ENCODE results near the gene IRAK3.

Gene IRAK3

DNA sequence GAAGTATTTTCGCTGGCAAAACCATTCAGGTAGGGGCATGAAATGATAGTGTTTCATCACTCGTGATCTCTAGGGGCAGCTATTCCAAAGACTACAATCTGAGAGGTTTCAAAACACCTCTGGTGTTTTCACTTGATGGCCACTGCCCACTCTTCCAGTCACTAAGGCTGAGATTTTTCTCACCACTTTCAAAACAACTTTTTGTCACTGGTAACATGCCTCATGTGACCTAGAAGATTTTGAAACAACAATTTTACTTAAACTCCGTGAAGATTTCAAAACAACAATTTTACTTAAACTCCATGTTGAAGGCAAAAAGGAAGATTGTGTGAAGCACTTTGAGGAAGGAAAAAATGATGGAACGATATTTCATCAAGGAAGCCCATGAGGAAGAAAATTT is 1.2 kb upstream of the IRAK3 start:
- TF ChIP-seq, protein P1, sequence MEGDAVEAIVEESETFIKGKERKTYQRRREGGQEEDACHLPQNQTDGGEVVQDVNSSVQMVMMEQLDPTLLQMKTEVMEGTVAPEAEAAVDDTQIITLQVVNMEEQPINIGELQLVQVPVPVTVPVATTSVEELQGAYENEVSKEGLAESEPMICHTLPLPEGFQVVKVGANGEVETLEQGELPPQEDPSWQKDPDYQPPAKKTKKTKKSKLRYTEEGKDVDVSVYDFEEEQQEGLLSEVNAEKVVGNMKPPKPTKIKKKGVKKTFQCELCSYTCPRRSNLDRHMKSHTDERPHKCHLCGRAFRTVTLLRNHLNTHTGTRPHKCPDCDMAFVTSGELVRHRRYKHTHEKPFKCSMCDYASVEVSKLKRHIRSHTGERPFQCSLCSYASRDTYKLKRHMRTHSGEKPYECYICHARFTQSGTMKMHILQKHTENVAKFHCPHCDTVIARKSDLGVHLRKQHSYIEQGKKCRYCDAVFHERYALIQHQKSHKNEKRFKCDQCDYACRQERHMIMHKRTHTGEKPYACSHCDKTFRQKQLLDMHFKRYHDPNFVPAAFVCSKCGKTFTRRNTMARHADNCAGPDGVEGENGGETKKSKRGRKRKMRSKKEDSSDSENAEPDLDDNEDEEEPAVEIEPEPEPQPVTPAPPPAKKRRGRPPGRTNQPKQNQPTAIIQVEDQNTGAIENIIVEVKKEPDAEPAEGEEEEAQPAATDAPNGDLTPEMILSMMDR (conservative IDR thresholded peaks at IDR 0.05; ENCODE audit: low read length), result no peak
- no peak for DNase-seq (ENCODE audit: low read depth)

DNA sequence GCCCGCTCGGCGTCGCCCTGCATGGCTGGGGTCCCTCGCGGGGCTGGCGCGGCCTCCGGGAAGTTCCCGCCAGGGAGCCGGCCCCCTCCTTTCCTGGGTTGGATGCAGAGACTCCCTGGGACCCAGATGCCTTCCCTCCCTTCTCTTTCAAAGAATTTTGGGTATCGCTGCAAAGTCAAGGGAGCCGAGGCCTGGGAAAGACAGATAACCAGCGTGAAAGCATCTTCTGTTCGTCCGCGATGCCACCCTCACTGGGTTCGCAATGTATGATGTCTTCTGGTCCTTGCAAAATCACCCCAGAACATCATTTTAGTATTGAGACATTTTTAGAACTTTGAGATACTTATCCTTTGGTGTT is 451 bp downstream of the IRAK3 start:
- TF ChIP-seq, protein P1 (conservative IDR thresholded peaks at IDR 0.05; ENCODE audit: low read length), result no peak
- peak overlapping the region; percentile 69 for H3K4me3 ChIP-seq (ENCODE audit: low read length)
- no peak for DNase-seq (ENCODE audit: low read depth)

More for the DNA sequence above, 1.2 kb upstream of the IRAK3 start:
- no peak overlapping the region for H3K4me3 ChIP-seq (ENCODE audit: low read length)

DNA sequence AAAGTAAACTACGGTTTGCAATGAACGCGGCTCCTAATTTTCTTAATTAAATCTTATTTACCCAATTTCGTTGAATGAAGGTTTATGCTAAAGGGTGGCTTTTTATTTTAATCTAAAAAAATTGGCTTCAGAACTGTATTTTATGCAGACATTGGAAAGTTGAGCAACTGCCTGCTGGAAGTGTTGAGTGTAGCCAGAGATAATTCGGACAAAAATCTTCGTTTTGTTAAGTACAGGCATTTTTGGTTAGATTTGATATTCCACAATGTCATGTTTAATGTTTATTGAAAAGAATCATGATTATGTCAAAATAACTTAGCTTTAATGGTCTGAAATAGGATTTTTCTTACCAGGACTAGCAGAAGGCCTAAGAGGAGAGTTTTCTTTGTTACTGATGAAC is 875 bp downstream of the IRAK3 start:
- TF ChIP-seq, protein P1 (conservative IDR thresholded peaks at IDR 0.05; ENCODE audit: low read length), result no peak
- no peak for DNase-seq (ENCODE audit: low read depth)
- peak overlapping the region; percentile 69 for H3K4me3 ChIP-seq (ENCODE audit: low read length)

DNA sequence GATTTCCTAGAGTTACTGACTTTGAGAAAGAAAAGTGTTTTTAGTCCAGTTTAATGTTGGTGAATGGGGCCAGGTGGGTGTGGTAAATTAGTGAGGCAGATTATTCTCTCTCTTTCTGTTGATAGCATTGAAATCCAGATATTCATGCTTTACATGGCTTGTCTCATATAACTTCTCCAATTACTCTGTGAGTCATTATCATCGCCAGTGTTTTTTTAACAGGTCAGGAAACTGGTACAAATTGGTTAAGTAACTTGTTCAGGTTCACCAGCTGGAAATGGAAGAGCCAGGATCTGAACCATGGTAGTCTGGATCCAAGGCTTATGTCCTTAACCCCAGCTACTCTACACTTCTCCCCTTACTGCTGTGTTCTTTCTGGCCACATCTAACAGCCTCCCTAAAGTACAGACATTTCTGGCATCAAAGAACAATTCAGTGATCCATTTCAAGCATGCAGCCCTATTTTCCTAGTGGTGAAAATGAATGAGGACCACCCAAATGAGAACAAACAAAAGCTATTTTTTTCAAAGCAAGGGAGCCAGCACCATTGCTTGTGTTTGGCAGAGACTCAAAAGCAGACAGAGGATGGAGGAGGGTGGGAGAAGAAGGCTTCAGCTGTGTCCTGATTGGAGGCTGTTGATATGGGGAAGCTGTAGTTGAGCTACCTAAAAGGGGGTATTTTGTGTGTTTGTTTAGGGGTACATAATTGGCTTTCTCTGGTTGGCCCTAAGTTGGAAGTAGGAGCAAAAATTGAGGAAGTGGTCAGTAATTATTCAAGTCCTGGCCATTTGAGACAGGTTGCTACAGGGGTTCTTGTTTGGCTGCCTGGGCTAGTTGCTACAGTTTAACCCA is 1.7 kb downstream of the IRAK3 start:
- no peak overlapping the region for H3K4me3 ChIP-seq (ENCODE audit: low read length)
- TF ChIP-seq, protein P1 (conservative IDR thresholded peaks at IDR 0.05; ENCODE audit: low read length), result no peak
- no peak for DNase-seq (ENCODE audit: low read depth)

DNA sequence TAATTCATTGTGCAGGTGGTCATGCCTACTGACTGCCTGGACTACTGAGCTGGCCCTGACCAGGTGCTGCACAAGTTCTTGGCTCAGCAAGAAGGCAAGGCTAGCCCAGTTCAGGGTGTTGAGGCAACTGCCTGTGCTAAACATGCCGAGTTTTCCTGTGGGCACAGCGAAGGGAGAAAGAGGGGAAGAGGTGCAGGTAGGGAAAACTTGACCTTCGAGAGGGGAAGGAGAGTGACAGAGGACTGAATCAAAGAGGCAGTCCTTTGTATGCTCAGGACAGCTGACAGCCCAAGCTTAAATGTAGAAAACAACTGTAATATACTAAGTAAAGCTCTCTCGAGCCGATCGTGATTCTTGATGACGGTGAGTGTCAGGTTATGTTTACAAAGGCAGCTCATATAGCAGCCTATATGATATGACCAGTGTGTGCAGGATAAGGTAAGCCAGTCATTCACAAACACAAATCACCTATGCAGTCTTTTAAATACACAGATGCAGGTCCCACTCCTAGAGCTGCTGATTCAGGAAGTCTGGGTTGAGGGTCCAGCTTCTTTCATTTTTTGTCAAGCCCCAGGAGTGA is 2.6 kb downstream of the IRAK3 start:
- TF ChIP-seq, protein P1 (conservative IDR thresholded peaks at IDR 0.05; ENCODE audit: low read length), result no peak
- DNase-seq (ENCODE audit: low read depth), result no peak
- H3K4me3 ChIP-seq (ENCODE audit: low read length), result no peak overlapping the region

DNA sequence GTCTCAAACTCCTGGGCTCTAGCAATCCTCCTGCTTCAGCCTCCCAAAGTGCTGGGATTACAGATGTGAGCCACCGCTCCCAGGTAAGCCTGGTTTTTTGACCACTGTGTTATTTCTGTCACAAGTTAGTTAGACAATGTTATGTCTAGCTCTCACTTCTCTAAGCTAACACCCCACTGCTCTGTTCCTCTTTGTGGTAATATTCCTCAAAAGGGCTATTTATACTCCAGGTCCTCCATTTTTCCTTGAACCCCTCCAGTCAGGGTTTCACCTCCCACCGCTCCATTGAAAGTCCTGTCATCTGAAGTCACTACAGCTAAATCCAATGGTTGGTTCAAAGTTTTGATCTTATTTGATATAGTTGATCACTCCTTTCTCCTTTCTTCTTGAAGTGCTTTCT is 5.1 kb downstream of the IRAK3 start:
- no peak for DNase-seq (ENCODE audit: low read depth)
- TF ChIP-seq, protein P1 (conservative IDR thresholded peaks at IDR 0.05; ENCODE audit: low read length), result no peak
- H3K4me3 ChIP-seq (ENCODE audit: low read length), result no peak overlapping the region

DNA sequence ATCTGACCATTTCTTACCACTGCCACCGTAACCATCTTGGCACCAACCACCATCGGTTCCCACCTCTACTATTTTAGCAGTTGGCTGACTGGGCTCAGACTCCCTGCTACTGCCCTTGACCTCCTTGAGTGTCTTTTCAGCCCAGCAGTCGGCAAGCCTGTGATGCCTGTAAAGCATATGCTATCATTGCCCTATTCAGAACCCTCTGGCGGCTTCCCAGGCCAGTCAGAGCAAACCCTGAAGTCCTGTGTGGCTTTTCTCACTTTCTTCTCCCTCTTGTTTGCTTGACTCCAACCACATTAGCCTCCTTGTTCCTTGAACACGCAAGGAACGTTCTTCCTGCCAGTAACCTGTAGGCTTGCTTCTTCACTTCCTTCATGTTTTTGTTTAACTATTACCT is 6.2 kb downstream of the IRAK3 start:
- no peak overlapping the region for H3K4me3 ChIP-seq (ENCODE audit: low read length)
- TF ChIP-seq, protein P1 (conservative IDR thresholded peaks at IDR 0.05; ENCODE audit: low read length), result no peak
- DNase-seq (ENCODE audit: low read depth), result no peak
